CD8-positive, alpha-beta memory T cell (primary cell): ENCODE measurements around the gene GPR152. TPM values are rescaled to one million over a fixed set of nuclear protein-coding genes. Genes with fewer than 3 reads are reported as not detected.
A peak's percentile ranks its signal among the peaks of the same experiment; 100 is the strongest.

Experiments used
- CTCF ChIA-PET: fragments of 350-600 bp; sonication (Branson Sonifier 250); formaldehyde crosslinking; loops from one replicate; lab custom pipeline; 2021; ENCODE audit warnings: antibody characterized with exemption; lab: Charles Lee
- POLR2A ChIA-PET: fragments of 350-600 bp; sonication (Branson Sonifier 250); formaldehyde crosslinking; loops from one replicate; lab custom pipeline; 2021; ENCODE audit warnings: antibody characterized with exemption; lab: Charles Lee
- DNase-seq, 5 donors: peaks; one replicate each; pipeline versions ENCODE4 v3.0.0 to v3.0.0-alpha.2; 2020 to 2022; ENCODE audit warnings: mixed read lengths in 1 of 5
- H3K27ac ChIP-seq: one replicate; pipeline ENCODE4 v1.7.0; 2013; ENCODE audit warnings: low read depth, mild to moderate bottlenecking, low read length, moderate library complexity
- H3K27me3 ChIP-seq: 2 replicates; pipeline ENCODE4 v1.7.0; 2013; ENCODE audit warnings: low read length, mild to moderate bottlenecking; ENCODE audit not compliant: insufficient read depth, poor library complexity, severe bottlenecking
- H3K36me3 ChIP-seq: 2 replicates; pipeline ENCODE4 v1.7.0; 2013; ENCODE audit warnings: mild to moderate bottlenecking, low read length, moderate library complexity; ENCODE audit not compliant: insufficient read depth
- H3K4me1 ChIP-seq: 2 replicates; pipeline ENCODE4 v1.7.0; 2013; ENCODE audit warnings: mild to moderate bottlenecking, low read length, moderate library complexity; ENCODE audit not compliant: insufficient read depth
- H3K4me3 ChIP-seq: 2 replicates; pipeline ENCODE4 v1.7.0; 2013; ENCODE audit warnings: mild to moderate bottlenecking, low read length
- H3K9me3 ChIP-seq: 2 replicates; pipeline ENCODE4 v1.7.0; 2013; ENCODE audit warnings: mild to moderate bottlenecking, low read length
- H3K27ac Mint-ChIP-seq, 8 donors: one replicate each; pipeline ENCODE4 v1.8.0; 2020 to 2021; ENCODE audit warnings: mixed read lengths in 8 of 8, mild to moderate bottlenecking in 6 of 8, inconsistent platforms in 3 of 8, moderate library complexity in 3 of 8
- H3K27me3 Mint-ChIP-seq, 2 donors: one replicate each; pipeline ENCODE4 v1.8.0; 2020 to 2021; ENCODE audit warnings: mixed read lengths in 2 of 2, mild to moderate bottlenecking in 1 of 2, moderate library complexity in 1 of 2
- H3K36me3 Mint-ChIP-seq, 3 donors: one replicate each; pipeline ENCODE4 v1.8.0; 2020 to 2021; ENCODE audit warnings: mixed read lengths in 3 of 3, inconsistent platforms in 1 of 3, mild to moderate bottlenecking in 1 of 3
- H3K4me1 Mint-ChIP-seq, 3 donors: one replicate each; pipeline ENCODE4 v1.8.0; 2020 to 2021; ENCODE audit warnings: mixed read lengths in 3 of 3, inconsistent platforms in 1 of 3, mild to moderate bottlenecking in 1 of 3
- H3K4me3 Mint-ChIP-seq, 7 donors: one replicate each; pipeline ENCODE4 v1.8.0; 2020 to 2021; ENCODE audit warnings: mixed read lengths in 7 of 7, mild to moderate bottlenecking in 6 of 7, moderate library complexity in 4 of 7, inconsistent platforms in 2 of 7
- H3K9me3 Mint-ChIP-seq, 5 donors: one replicate each; pipeline ENCODE4 v1.8.0; 2020 to 2022; ENCODE audit warnings: mixed read lengths in 5 of 5, mild to moderate bottlenecking in 3 of 5, moderate library complexity in 2 of 5, inconsistent platforms in 1 of 5
- polyA plus RNA-seq: library from polyadenylated mRNA; unstranded; fragments of 300-500 nt; fragmentation: Illumina TruSeq; gene quantifications from one replicate; pipeline ENCODE4 v1.2.3, GENCODE V29; 2021
- total RNA-seq, 2 experiments: library from RNA; stranded (reverse); gene quantifications; one replicate each; pipeline ENCODE4 v1.2.3, GENCODE V29; 2021

GPR152 gene
- total and polyA plus RNA-seq, 3 experiments from 2014 or later: 0.87 TPM; not detected in 2

DNA sequence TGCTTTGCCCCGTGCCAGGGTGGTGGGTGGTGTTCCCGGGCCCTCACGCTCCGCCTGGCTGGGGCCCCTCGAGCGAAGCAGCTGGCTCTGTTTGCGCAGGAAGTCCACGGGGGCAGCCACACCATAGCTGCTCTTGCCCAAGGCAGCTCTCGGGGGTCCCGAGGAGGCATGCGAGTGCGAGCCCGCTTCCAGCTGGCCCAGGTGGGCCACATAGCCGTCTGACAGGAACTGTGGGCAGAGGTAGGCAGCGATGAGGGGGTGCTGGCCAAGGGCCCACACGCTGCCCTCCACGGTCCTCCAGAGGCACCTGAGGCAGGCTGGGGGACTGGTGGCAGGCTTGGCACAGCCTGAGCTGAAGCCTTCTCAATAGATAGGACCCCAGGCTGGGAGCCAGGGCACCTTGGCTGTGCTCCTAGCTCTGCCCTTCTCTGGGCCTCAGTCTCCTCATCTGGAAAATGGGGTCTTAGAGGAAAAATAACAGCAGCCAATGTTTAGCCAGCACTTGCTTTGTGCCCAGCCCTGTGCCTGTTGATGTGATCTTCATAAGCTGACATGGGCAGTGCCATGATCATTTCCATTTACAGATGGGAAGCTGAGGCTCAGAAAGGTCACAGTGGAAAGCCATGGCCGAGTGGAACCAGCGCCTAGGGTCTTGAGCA is 39.7 kb upstream of the GPR152 start:
- Mint-ChIP-seq H3K4me3 (no peak overlapping the region), H3K27ac (peak overlapping the region in 1 of 8 donors; percentile 32), H3K4me1 (peaks cover 15 to 27% (median 19%) of the 10 kb centered on the region in 3 donors), H3K36me3 (peaks cover 4 to 86% (median 12%) of the 10 kb centered on the region in 3 donors), H3K9me3 (no peaks in the 10 kb centered on the region), H3K27me3 (no peaks in the 10 kb centered on the region)
- peaks cover 14% of the 10 kb centered on the region for H3K4me1 ChIP-seq
- ChIA-PET POLR2A (interaction anchor here (0.6 to 1.9 kb wide), 5 partner anchors 9 to 91 kb away, joined by 3 to 8 read pairs (median 3); partner anchors contain the start of genes AIP, GPR152 and PPP1CA), CTCF (interaction anchor here (0.9 to 2.0 kb wide), 7 partner anchors 10 to 103 kb away, joined by 3 to 5 read pairs (median 4); partner anchors contain the start of genes PITPNM1, PPP1CA and PTPRCAP)
- no peak overlapping the region for H3K27ac ChIP-seq
- DNase-seq: no peak
- no peaks in the 10 kb centered on the region for H3K27me3 ChIP-seq
- no peak overlapping the region for H3K4me3 ChIP-seq
- H3K36me3 ChIP-seq: peaks cover 22% of the 10 kb centered on the region
- H3K9me3 ChIP-seq: no peaks in the 10 kb centered on the region

- H3K27me3 Mint-ChIP-seq: no peaks in the 10 kb centered on the region
- H3K27ac ChIP-seq: no peak overlapping the region
- peaks cover 22 to 34% (median 25%) of the 10 kb centered on the region in 3 donors for H3K4me1 Mint-ChIP-seq
- no peaks in the 10 kb centered on the region for H3K9me3 Mint-ChIP-seq
- no peak for DNase-seq
- POLR2A ChIA-PET: interaction anchor here (0.7 to 1.9 kb wide), 3 partner anchors 8 to 90 kb away, joined by 3 to 8 read pairs (median 5); partner anchors contain the start of genes AIP and PPP1CA
- H3K4me3 ChIP-seq: no peak overlapping the region
- peak overlapping the region in 1 of 8 donors; percentile 21 for H3K27ac Mint-ChIP-seq
- CTCF ChIA-PET: interaction anchor here (0.9 to 2.0 kb wide), 4 partner anchors 11 to 23 kb away, joined by 3 to 5 read pairs (median 4); partner anchors contain the start of gene PITPNM1
- H3K36me3 Mint-ChIP-seq: peaks cover 4 to 83% (median 12%) of the 10 kb centered on the region in 3 donors
- peaks cover 22% of the 10 kb centered on the region for H3K4me1 ChIP-seq
- H3K4me3 Mint-ChIP-seq: no peak overlapping the region
- H3K9me3 ChIP-seq: no peaks in the 10 kb centered on the region
- H3K36me3 ChIP-seq: peaks cover 27% of the 10 kb centered on the region
- H3K27me3 ChIP-seq: no peaks in the 10 kb centered on the region
These were observed 38.9 kb upstream of the GPR152 start for GRCh38 chr11:67491276-67492068.

DNA sequence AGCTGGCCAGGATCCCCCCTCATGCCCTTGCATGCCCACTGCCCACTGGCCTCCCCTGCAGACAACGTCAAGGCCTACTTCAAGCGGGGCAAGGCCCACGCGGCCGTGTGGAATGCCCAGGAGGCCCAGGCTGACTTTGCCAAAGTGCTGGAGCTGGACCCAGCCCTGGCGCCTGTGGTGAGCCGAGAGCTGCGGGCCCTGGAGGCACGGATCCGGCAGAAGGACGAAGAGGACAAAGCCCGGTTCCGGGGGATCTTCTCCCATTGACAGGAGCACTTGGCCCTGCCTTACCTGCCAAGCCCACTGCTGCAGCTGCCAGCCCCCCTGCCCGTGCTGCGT is 38.2 kb upstream of the GPR152 start:
- peaks cover 29% of the 10 kb centered on the region for H3K4me1 ChIP-seq
- CTCF ChIA-PET: no interaction called here

GRCh38 chr11:67489885-67490726 is 37.6 kb upstream of the GPR152 start:
- H3K4me1 ChIP-seq: peaks cover 33% of the 10 kb centered on the region
- peak overlapping the region; percentile 14 to 93 (median 61) for H3K27ac Mint-ChIP-seq

More for the DNA sequence above, 38.2 kb upstream of the GPR152 start:
- no peak for DNase-seq
- H3K27ac Mint-ChIP-seq: peak overlapping the region in 1 of 8 donors; percentile 21
- Histone ChIP-seq H3K27me3 (no peaks in the 10 kb centered on the region), H3K9me3 (no peaks in the 10 kb centered on the region), H3K4me3 (no peak overlapping the region), H3K36me3 (peaks cover 27% of the 10 kb centered on the region), H3K27ac (no peak overlapping the region)
- H3K9me3 Mint-ChIP-seq: no peaks in the 10 kb centered on the region
- peaks cover 4 to 81% (median 12%) of the 10 kb centered on the region in 3 donors for H3K36me3 Mint-ChIP-seq
- POLR2A ChIA-PET: interaction anchor here (0.6 kb wide), 1 partner anchor 13 kb away, joined by 3 read pairs; no protein-coding TSS in a partner anchor
- H3K4me1 Mint-ChIP-seq: peaks cover 30 to 42% (median 32%) of the 10 kb centered on the region in 3 donors
- no peak overlapping the region for H3K4me3 Mint-ChIP-seq
- no peaks in the 10 kb centered on the region for H3K27me3 Mint-ChIP-seq

GRCh38 chr11:67489203-67489884 is 36.8 kb upstream of the GPR152 start:
- Histone ChIP-seq H3K27ac (no peak overlapping the region), H3K9me3 (no peaks in the 10 kb centered on the region), H3K36me3 (peaks cover 27% of the 10 kb centered on the region), H3K4me1 (peaks cover 41% of the 10 kb centered on the region), H3K4me3 (no peak overlapping the region), H3K27me3 (no peaks in the 10 kb centered on the region)
- DNase-seq: no peak
- Mint-ChIP-seq H3K4me1 (peaks cover 41 to 54% (median 42%) of the 10 kb centered on the region in 3 donors), H3K27me3 (no peaks in the 10 kb centered on the region), H3K27ac (peak overlapping the region in 6 of 8 donors; percentile 47 to 93 (median 76)), H3K4me3 (peak overlapping the region in 1 of 7 donors; percentile 79), H3K9me3 (no peaks in the 10 kb centered on the region), H3K36me3 (peaks cover 4 to 70% (median 12%) of the 10 kb centered on the region in 3 donors)
- ChIA-PET POLR2A (interaction anchor here (0.5 to 1.2 kb wide), 2 partner anchors 52 to 87 kb away, joined by 5 to 10 read pairs; partner anchors contain the start of gene PTPRCAP), CTCF (interaction anchor here (1.5 kb wide), 1 partner anchor 16 kb away, joined by 4 read pairs; the partner anchor contains the start of gene PITPNM1)

More at GRCh38 chr11:67489885-67490726, 37.6 kb upstream of the GPR152 start:
- CTCF ChIA-PET: no interaction called here
- peaks cover 4 to 76% (median 12%) of the 10 kb centered on the region in 3 donors for H3K36me3 Mint-ChIP-seq
- no peak for DNase-seq
- no peaks in the 10 kb centered on the region for H3K27me3 Mint-ChIP-seq
- no peaks in the 10 kb centered on the region for H3K9me3 Mint-ChIP-seq
- Histone ChIP-seq H3K36me3 (peaks cover 27% of the 10 kb centered on the region), H3K4me3 (no peak overlapping the region), H3K27ac (no peak overlapping the region), H3K9me3 (no peaks in the 10 kb centered on the region), H3K27me3 (no peaks in the 10 kb centered on the region)
- H3K4me3 Mint-ChIP-seq: no peak overlapping the region
- POLR2A ChIA-PET: interaction anchor here (0.5 to 1.2 kb wide), 3 partner anchors 13 to 87 kb away, joined by 3 to 10 read pairs (median 5); partner anchors contain the start of gene PTPRCAP
- H3K4me1 Mint-ChIP-seq: peaks cover 34 to 46% (median 34%) of the 10 kb centered on the region in 3 donors

- H3K4me1 Mint-ChIP-seq: peaks cover 60 to 75% (median 63%) of the 10 kb centered on the region in 3 donors
- peak in 1 of 5 donors; percentile 31 for DNase-seq
- H3K27me3 Mint-ChIP-seq: no peaks in the 10 kb centered on the region
- H3K27ac Mint-ChIP-seq: peak overlapping the region; percentile 80 to 100 (median 94)
- Histone ChIP-seq H3K4me3 (peak overlapping the region; percentile 41), H3K9me3 (no peaks in the 10 kb centered on the region), H3K36me3 (peaks cover 21% of the 10 kb centered on the region), H3K27ac (no peak overlapping the region), H3K4me1 (peaks cover 57% of the 10 kb centered on the region), H3K27me3 (no peaks in the 10 kb centered on the region)
- peak overlapping the region; percentile 79 to 96 (median 87) for H3K4me3 Mint-ChIP-seq
- ChIA-PET CTCF (interaction anchor here (1.8 to 3.2 kb wide), 6 partner anchors 18 to 135 kb away, joined by 4 to 15 read pairs (median 6); partner anchors contain the start of genes PITPNM1, PTPRCAP, RAD9A and TMEM134), POLR2A (interaction anchor here (0.5 to 4.1 kb wide), 9 partner anchors 18 to 246 kb away, joined by 3 to 38 read pairs (median 5); partner anchors contain the start of genes PITPNM1, PTPRCAP and RAD9A)
- no peaks in the 10 kb centered on the region for H3K9me3 Mint-ChIP-seq
- peaks cover 4 to 61% (median 12%) of the 10 kb centered on the region in 3 donors for H3K36me3 Mint-ChIP-seq
These were observed 34.1 kb upstream of the GPR152 start for GRCh38 chr11:67486481-67487195.
